HG03108 (cell line): ENCODE measurements around the gene XPNPEP1.

Experiments
- ATAC-seq: cut with Tn5 transposase; IDR thresholded peaks from one replicate; pipeline ENCODE4 v1.9.1; 2021; ENCODE audit warnings: moderate library complexity; ENCODE audit not compliant: unreplicated experiment

The XPNPEP1 gene

DNA sequence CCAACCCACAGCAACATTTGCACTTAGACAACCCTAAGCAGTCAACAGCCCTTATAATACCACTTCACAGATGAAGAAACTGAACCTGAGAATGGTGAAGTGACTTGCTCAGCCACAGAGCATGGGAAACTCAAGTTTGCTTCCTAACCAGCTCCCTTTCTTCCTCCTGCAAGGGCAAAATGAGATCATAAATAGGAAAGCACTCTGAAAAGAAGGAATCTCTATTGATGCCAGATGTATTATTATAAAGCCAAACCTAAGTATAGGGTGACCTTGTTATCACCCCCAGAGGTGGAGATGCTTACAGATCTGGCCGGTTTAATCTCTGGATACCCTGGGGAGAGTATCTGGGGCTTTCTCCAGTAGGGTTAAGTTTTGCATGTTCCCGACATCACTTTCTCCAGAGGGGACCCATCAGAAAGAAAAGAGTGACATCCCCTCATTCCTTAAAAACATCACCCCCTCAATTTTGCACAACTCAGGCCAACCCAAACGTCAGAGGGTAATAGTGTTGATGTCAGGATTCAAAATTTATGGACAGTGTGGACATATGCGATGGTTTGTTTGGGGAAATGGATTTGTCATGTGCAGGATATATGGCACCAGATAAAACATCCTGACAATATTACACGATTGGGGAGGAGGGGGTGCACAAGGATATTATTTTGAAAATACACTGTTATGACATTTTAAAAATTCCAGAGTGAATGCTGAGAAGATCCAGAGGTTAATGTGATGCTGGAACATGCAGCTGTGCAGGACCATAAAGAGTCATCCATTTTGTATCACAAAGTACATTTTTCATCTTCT lies 24.0 kb upstream of the XPNPEP1 start:
- ATAC-seq = no peak

DNA sequence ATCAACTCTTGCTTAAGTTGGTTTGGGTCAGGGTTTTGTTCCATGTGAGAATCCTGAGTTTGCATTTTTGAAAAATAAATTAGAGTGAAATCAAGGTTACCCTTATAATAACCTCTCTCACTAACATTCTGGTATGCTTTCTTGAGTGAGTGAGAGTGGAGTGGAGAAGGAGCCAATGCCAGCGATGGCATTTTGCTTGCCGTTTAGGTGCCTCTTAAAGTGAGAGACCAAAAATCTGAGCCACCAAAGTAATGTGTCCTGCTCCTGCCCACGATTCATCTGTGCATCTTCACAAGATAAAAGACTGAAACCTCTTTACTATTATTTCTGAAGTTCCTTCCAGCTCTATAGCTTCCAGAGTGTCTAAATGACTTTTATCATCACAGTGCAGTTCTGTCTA lies 23.4 kb upstream of the XPNPEP1 start:
- ATAC-seq = no peak

DNA sequence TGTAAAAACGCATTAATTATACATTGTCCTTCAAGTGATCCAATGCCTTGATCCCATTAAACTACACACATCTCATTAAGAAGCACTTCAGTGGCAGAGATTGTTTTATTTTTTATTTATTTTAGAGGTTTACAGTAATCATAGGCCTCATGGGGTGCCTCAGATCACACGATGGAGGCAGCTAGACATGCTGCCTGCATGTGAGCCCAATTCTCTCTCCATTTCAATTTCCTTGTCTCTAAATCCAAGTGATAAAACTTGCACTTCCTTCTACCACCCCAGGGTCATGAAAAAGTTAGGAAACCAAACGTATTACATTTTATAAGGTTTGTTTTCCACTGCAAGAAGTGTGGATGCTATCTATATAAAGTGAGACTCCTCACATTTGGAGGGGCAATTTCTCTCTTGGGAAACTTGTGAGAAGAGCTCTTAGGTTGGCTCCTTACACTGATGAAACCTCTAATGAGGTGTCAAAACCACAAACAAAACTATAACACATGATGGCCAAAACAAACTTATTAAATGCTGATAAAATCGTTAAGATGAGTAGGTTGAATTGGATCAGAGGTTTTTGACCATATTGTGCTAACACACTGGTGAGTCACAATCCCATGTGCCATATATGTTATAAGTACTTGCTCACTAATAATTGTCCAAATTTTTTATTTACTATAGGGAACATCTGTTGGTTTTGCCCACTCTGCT lies 22.3 kb upstream of the XPNPEP1 start:
- no peak for ATAC-seq

DNA sequence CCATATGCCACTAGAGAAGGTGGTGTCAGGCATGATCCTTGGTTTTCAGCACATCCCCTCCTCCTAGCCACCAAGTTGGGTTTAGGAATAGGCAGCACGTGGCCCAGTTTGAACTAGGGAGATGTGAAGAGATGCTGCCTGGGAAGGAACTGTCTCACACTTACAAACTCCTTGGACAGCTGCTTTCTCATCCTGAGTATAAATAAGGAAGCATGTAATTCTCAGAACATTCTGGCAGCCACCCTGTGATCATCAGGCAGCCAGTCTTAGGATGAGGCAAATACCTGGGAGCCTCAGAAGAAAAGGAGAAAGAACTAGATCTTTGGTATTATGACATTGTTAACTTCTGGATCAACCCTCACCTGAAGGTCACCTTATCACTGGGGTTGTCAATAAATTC lies 21.3 kb upstream of the XPNPEP1 start:
- no peak for ATAC-seq

DNA sequence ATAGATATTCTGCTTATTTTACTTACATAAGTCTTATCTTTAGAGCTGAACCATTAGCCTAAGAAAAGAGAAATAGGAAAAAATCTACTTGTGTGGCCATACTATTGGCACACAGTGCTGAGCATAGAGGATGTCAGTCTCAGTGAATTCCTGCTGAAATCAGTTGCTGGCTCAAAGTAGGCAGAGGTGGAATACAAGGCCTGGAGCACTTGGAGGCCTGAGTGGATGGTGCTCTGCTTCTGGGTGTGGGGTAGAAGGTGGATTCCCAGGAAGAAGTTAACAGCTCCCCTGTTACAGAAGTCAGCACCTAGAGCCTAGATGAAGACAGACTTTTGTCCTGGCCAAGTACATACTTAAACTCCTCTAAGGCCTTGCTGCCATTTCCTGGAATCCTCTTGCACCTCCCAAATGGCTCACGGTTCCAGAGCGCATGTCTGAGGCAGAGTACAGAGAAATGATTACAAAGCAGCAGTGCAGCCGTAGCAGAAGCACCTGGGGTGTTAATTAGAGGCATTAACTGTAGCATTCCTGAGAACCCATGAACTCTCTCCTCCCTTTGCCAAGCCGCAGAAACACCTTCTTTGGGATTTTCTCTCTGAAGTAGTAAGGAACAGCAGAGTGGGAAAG lies 18.0 kb upstream of the XPNPEP1 start:
- ATAC-seq = no peak

DNA sequence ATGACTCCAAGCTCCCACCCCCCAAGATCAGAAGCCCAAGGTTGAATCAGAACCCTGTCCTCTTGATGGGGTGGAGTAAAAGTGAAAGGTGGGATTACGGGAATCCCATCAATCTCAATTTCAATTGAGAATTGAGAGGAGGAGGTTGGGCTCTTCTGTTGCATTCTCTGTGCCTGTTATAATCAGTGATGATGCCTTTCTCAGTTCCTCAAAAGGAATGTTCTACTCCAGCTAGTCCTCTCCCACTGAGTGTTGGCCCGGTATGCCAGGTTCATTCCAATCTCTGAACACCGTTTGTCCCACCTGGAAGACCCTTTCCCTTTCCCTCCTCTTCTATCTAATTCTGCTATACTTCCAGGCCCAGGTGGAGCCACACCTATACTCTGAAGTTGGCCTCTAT lies 17.2 kb upstream of the XPNPEP1 start:
- ATAC-seq = no peak

DNA sequence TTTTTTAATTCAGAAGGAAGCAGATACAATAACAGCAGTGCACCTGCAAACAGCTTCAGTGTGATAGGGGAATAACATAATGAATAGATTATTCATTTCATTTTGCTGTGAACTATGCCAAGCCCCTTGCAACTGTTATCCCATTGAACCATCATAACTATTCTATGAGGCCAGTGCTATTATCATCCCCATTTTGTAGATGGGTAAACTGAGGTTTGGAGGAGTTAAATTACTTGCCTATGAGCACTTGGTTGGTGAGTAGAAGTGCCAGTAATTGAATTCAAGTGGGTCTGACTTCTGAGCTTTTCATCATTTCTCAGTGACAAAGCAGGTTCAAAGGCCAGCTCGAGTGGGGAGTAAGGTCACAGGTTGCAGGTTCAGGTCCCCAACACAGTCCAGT lies 16.8 kb upstream of the XPNPEP1 start:
- ATAC-seq = no peak

DNA sequence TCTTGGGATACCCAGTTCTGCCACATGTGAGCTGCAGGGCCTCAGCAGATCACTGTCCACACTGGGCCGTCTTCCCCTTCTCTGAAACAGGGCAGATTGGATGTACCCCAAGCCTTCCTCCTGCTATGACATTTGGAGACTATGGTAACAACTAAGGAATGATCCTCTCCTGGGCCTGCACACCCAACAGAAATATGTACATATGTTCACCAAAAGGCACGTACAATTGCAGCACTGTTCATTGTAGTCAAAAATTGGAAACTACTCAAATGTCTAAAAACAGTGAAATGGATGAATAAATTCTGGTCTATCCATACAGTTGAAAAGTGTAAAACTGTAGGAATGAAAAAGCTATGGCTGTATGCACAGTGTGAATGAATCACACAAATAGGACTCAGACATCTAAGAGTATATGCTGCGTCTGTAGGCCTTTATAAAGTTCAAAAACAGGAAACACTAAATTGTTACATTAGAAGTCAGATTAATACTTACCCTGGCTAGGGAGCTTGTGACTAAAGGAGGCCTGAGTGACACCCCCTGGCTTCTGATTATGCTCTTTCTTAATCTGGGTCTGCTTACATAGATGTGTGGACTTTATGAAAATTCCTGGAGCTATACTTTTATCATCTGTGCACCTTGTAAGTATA lies 16.1 kb upstream of the XPNPEP1 start:
- ATAC-seq = no peak

DNA sequence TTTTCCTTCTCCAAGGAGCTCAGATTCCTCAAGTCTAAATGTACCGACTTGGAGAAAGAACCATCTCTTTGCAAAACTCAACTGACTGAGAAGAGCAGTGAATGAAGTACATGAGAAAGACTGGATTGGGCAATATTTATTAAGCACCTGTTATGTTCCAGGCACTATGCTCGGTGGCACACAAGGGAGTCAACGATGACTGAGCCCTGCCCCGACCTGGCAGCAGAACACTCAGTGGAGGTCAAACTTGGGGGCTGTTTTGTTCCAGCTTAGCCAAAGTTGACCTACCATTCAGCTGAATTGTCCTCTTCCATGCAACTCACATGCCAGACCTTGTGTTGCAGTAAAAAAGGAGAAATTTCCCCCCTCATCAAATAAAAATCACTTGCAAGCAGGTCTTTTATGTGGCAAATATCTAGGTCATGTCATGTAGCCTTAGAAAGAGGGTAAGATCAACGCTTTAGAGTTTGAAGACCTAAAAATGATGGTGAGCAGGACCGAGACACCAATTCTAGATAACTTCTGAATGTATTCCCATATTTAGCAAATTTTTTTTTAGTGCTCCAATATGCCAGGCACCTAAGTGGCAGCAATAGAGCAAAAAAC lies 14.3 kb upstream of the XPNPEP1 start:
- no peak for ATAC-seq

DNA sequence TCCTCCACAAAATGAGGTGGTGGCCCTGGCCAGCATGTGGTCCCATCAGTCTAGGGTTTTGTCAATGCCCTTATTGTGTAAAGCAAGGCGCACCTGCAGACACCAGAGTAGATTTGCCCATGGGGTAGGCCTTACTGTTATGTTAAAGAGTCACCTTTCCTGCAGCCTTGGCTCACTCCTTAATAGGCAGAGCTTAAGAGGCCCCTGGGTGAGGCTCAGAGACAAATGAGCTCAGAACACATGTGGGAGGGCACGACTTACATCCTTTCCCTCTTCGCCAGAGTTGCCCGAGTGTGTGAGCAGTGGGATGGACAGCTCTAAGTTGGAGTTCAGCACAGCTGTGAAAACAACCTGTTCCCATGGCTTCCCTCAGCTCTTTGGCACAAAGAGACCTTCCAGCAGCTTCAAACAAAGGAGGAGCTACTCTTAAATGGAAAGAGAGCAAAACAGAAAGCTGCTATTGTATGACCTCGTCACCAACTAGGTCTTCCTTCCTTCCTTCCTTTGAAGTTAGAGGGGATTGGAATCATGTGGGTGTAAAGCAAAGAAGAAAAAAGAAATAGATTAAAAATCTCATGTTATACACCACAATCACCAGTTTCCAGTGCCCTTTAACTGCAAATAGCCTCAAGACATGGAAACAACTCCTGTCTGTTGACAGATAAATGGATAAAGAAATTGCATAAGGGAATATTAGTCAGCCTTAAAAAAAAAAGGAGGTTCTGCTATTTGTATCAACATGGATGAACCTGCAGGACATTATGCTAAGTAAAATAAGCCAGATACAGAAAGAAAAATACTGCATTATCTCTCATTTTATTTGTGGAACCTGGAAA lies 11.9 kb upstream of the XPNPEP1 start:
- ATAC-seq = no peak

DNA sequence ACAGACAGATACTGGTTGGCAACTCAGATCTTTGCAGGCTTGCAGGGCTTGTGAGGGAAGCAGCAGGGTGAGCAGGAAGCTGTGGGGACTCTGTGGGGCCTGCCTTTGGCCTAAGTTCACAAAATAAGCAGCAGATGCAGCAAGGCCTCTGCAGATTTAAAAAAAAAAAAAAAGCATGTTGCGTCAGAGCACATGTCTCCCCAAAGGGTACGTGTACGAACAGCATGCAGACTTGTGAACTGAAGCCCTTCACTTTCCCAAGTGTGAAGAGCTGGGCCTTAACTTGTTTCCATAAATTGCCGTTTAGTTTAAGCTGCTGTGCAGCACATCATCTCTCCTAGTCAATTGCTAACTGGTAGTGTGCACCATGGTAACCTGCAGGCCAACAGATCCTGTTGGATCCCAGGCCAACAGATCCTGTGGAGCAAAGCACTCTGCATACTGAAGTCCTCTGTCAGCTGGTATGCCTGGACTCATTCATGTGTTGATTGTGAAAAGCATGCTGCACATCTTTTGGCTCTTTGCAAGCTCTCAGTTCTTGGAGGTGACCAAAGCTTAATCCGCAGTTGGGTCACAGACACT lies 10.8 kb upstream of the XPNPEP1 start:
- no peak for ATAC-seq

DNA sequence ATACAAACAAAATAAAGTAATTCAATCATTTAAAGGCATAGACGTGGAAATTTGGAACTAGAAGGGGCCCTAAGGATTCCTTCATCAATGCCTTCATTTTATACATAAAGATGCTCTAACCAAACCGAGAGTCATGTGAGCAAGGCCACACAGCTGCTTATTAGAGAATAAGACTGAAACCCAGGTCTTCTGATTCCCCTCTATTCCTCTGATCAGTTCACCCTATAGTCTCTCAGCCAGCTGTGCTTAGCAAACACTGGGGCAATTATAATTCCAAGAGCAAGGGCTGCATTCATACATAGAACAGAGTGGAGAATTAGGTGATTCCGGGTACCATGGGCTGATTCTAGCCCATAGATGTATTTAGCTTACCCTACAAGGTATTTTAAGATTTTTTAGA lies 9.7 kb upstream of the XPNPEP1 start:
- no peak for ATAC-seq

DNA sequence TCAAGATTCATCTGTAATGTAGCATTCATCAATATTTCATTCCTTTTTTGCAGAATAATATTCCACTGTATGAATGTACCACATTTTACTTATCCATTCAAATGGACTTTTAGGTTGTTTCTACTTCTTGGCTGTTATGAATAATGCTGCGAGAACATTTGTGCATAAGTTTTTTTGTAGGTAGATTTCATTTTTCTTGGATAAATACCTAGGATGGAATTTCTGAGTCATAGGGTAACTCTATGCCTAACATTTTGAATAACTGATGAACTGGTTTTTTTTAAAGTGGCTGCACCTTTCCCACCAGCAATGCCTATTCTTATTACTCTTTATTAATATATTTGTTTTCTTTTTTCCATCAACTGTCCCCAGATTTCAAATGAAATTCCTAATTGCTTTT lies 9.1 kb upstream of the XPNPEP1 start:
- ATAC-seq = no peak

DNA sequence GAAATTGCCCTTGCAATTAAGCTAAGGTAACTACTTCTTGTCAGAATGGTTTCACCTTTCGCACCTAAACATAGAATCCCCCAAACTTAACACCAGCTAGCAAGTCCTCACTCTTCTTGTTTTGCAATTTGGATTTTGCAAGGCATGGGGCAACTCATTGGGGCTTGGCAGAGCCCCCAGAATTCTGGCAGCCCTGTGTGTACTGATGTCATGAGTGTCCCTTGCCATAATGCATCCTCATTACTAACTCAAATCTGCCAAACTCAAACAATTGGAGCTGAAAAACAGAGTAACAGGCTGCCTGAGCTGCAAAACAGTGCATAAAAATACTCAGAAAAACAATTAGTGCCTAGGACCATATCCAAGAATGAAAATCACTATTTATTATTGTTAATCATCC lies 7.9 kb upstream of the XPNPEP1 start:
- ATAC-seq = no peak

DNA sequence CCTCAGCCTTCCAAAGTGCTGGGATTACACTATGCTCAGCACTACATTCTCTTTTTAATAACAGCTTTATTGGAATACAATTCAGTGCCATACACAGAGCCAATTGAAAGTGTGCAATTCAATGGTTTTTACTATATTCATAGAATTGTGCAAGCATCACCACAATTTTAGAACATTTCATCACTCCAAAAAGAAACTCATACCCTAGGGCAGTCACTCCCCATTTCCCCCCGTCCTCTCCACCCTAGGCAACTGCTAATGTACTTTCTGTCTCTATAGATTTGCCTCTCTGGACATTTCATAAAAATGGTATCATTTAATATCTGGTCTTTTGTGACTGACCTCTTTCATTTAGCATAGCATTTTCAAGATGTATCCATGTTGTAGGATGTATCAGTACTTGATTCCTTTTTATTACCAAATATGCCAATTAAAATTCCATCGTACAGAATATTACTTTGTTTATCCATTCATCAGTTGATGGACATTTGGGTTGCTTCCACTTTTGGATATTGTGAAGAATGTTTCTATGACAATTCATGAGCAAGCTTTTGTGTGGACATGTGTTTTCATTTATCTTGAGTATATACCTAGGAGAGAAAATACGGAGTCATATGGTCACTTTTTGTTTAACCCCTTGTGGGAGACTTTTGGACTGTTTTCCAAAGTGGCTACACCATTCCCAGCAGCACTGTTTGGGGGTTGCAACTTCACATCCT lies 6.3 kb upstream of the XPNPEP1 start:
- ATAC-seq = no peak

DNA sequence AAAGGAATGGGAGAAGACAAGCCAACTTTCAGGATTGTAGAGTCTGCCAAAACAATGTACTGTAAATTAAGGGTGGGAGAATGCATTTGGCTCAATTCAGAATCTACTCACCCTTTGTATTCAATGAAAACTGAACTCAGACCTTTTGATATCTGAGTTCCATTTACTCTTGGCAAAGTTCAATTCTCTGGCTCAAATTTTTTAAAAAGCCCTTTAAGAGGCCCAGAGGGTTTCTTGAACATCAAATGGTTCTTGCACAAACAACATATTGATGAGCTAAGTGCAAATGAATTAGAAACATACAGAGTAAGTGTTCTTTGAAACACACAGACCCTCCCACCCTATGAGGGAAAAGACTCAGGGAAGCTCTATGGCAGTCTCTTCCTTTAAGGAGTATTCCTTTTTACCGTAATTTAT lies 5.2 kb upstream of the XPNPEP1 start:
- no peak for ATAC-seq

DNA sequence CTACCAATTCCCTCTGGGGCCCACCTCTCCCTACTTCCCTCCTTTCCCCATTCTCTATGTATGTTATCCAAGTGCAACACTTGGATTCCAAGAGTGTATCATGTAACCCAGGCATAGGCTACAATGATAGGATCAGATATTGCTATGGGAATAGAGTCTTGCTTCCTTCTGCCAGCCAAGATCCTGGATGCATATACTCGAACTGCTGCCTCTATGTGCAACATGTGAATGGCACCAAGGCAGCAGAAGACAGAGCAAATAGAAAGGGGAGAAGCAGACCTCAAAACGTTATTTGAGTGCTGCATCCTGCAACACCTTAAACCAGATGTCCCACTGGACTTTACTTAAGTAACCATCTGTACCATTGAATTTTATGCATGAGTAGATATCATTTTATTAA lies 3.5 kb upstream of the XPNPEP1 start:
- ATAC-seq = no peak

DNA sequence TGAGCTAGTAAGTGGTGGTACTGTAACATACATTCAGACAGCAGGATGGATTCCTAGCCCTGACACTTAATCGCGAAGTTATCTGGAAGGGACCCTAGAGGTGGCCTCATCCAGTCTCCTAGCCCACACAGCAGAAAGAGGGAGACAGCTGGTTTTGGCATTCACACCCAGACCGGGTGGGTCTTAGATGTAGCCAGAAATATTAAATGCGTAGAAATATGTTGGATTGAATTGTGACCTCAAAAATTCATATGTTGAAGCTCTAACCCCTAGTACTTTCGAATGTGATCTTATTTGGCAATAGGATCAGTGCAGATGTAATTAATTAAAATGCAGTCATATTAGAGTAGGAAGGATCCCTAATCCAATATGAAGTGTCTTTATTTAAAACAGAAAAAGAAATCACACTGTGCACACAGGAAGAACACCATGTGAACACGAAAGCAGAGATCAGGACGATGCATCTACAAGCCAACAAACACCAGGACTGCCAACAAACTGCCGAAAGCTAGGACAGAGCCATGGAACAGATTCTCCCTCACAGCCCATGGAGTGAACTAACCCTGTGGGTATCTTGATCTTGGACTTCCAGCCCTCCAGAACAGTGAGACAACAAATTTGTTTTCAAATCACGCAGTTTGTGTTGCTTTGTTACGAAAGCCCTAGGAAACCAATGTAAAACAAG lies 2.9 kb upstream of the XPNPEP1 start:
- no peak for ATAC-seq
